HG03025 (cell line): ENCODE measurements around the gene KIFC1.

ENCODE experiments used
- ATAC-seq: cut with Tn5 transposase; IDR thresholded peaks from one replicate; pipeline ENCODE4 v1.9.1; 2021; ENCODE audit warnings: mild to moderate bottlenecking, moderate library complexity; ENCODE audit not compliant: unreplicated experiment, low FRiP score

Gene KIFC1

DNA sequence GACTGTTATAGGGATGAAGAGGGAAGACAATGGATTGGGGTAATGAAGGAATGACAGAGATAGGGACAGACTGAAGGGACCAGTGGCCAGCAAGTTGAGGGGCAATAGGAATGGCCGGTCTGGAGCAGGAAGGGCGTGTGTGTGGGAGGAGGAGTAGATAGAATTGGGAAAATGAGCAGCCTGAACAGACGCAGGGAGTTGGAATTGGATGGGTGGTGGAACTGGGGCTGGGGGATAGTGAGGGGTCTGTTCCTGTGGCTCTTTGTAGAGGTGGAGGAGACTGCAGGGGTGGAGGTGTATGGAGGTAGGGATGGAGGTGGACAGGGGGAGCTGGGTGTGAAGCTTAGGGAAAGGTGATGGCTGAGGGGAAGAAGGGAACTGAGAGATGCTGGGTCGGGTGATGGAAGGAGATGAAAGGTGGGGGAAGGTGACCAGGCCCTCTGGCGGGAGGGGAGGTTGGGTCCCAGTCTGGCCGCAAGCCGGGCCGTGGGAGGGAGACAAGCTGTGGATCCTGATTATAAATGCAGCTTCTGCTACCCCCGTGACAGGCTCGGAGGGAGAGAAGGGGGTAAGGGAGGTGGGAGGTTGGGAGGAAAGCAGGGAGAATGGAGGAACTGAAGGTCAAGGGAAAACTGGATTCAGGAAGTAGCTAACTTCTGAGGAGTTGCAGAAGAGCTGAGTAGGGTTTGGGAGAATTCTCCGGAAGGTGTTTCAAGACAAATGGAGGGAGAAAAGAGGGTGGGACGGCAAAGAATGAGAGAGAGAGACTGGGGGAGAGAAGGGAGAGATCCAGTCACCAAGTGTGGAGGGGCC is 33.4 kb downstream of the KIFC1 start:
- ATAC-seq = no peak

DNA sequence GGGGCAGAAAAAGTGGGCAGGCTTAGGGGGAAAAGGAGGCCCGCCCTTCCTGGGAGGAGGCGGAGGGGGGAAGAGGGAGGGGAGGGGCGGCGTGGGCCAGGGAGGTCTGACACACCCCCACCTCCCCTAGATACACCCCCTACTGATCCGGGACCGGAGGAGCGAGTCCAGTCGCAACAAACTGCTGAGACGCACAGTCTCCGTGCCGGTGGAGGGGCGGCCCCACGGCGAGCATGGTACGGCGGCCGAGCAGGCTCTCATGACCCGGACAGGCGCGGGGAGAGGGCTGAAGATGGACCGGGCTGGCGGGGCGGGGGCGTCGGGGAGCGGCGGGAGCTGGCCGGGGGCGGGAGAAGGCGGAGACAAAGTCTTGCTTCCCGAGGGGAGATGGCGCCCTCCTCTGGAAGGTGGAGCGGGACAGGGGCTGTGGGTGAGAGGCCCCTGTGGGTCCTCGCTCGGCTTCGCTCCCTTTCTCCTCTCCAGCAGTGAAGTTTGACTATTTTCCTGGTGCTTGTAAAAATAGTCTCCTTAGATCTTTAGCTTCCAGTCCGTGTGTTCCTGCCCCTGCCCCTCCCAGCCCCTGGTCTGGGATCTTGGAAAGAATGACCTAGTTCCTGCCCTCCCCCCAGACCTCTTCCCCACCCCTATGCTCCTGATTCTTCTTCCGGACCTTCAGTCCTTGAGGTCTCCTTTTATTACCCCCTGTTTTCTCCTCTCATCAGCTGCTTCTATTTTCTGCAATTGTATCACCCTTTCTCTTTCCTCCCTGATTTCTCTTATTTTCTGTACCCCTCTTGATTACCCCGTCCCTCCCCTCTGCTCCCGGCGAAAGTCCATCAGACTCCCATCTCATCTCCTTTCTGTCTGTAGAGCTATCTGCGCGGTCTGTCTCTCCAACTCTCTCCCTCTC is 34.3 kb downstream of the KIFC1 start:
- ATAC-seq = no peak

GRCh38 chr6:33426590-33427511 is 35.2 kb downstream of the KIFC1 start:
- ATAC-seq = no peak

DNA sequence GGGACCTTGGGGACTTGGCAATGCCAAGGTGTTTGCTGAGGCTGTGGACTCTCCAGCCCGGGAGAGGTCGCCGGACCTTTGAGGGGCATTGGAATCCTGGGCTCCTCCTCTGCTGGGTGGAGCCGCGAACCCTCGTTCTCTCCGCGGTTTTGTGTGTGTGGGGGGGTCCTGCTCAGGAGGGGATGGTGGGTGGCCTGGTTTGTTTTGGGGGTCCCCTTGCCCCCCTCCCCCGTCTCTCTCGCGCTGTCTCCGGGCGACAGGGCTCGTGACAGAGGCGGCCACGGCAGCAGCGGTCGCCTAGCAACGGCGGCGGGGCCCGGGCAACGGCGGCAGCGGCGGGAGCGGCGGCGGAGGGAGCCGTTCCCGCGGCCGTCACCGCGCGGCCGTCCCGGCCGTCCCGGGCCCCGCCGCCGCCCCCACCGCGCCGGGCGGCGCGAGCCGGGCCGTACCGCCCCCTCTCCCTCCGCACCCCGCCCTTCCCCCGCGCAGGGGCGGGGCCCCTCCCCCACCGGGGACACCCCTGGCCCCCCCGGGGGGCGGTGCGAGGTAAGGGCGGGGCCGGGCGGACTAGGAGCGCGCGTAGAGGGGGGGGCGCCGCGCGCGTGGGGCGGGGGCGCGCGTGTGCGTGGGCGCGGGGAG is 36.1 kb downstream of the KIFC1 start:
- no peak for ATAC-seq

GRCh38 chr6:33428224-33428965 is 36.8 kb downstream of the KIFC1 start:
- ATAC-seq = no peak

GRCh38 chr6:33428966-33429749 is 37.5 kb downstream of the KIFC1 start:
- no peak for ATAC-seq

- ATAC-seq = no peak
Measured at GRCh38 chr6:33429750-33430052, 38.1 kb downstream of the KIFC1 start.

GRCh38 chr6:33430334-33430733 is 38.7 kb downstream of the KIFC1 start:
- no peak for ATAC-seq

DNA sequence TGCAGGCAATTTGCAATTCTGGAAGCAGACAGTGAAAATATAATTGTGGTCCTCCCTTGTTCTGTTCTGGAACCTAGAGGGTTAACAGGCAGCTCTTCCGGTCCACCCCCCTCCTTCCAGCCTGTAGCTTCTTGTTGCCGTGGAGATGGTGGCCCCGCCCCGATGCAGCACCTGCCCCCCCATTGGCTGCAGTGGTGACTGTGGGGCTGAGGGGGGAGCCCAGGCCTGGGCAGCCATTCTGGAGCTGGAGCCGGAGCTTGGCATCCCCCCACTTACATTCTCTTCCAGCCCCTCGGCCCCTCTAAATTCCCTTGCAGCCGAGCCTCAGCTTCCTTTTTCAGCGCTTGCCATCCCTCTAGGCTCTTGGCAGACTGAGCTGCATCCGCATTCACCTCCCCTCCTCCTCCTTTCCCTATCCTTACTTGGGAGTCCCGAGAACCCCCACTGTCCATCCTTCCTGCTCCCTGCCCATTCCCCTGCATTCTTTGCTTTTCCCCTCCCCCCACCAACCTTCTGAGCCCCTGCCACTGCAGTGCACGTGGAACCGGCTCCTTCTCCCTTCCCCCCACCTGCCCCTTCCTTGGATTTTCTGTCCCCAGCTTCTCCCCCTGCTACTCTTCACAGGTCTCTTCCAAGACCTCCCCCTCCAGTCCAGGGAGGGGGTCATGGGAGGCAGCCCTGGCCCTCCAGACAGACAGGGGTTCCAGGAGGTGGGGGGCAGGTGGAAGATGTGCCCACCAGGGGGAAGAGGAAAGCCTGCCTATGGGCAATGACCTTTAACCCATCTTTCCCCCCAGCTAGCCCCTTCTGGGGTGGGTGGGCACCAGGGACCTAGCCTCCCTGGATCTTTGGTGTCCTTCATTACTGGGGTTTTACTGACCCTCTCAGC is 39.6 kb downstream of the KIFC1 start:
- no peak for ATAC-seq

GRCh38 chr6:33431880-33432541 is 40.4 kb downstream of the KIFC1 start:
- ATAC-seq = no peak

DNA sequence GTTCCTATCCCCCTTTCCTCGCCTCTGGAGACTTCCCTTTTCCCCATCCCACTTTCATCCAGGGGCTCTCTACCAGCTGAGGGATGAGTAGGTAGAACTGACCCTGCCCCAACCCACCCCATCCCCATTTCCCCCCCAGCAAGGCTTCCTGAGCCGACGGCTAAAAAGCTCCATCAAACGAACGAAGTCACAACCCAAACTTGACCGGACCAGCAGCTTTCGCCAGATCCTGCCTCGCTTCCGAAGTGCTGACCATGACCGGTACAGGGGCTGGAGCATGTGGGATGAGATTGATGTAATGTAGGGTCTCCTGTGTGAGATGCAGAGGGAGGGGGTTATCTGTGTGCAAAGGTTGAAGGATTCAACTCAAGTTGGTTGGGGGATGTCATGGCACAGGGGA is 40.9 kb downstream of the KIFC1 start:
- ATAC-seq = no peak

DNA sequence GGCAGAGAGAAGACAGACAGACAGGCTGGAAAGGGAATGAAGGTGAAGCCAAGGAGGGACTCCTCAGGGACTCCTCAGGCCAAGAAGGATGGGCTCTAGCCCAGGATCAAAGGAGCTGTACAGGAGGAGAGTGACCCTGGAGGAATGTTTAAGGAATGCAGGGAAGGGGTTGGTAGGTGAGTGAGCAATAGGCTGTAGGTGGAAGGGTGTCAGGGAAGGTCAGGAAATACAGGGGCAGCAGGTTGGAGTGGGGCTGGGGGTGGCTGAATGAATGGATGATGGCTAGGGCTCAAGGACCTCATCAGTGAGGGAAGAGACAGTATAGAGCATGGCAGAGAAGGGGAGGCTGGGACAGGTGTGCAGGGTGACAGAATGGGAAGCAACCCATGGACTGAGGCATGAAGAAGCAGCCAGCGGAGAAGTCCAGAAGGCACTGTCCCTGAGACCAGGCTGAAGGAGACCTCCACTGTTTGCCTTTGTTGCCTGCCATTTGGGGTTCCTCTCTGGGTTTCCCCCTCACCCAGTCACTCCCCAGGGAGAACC is 41.4 kb downstream of the KIFC1 start:
- ATAC-seq = no peak

- no peak for ATAC-seq
Measured at GRCh38 chr6:33433544-33434191, 42.0 kb downstream of the KIFC1 start.

DNA sequence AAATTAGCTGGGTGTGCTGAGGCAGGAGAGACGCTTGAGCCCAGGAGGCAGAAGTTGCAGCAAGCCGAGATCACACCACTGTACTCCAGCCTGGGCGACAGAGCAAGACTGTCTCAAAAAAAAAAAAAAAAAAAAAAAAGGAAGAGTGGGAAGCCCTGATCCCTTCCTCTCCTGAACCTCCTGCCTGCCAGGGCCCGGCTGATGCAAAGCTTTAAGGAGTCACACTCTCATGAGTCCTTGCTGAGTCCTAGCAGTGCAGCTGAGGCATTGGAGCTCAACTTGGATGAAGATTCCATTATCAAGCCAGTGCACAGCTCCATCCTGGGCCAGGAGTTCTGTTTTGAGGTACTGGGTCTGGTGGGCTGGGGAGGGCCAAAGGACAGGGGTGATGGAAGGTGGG is 43.3 kb downstream of the KIFC1 start:
- no peak for ATAC-seq

GRCh38 chr6:33437666-33438065 is 46.0 kb downstream of the KIFC1 start:
- no peak for ATAC-seq

DNA sequence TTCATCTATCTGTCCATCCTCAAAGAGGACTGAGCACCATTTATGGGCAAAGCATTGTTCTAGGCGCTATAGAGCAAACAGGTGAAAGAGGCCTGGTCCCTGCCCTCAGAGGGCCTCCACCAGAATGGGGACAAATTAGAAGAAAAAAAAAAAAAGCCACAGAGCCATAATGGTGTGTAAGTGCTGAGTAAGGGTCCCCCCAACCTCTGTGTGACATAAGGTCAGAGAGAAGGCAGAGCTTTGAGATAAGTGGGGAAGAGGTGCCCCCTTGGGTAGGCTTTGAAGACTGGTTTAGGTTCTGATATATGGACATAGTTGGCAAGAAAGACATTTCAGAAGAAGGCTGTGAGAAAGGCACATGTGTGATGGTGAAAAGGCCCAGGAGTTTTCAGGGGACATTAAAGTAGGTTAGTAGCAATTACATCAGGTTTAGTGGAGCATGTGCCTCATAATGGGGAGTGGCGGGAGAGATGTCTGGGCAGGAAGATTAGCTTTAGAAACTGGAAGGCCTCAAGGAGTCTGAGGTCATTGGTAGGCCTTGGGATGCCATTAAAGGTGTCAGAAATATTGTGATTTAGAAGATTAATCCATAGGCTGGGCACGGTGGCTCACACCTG is 47.5 kb downstream of the KIFC1 start:
- no peak for ATAC-seq
